ENCODE measurements around the gene OSBPL7.

Gene OSBPL7

GRCh38 chr17:47804461-47804860, 17.1 kb downstream of the OSBPL7 start:
- DNase-seq, result no peak

- DNase-seq, result no peak
These were observed 17.8 kb downstream of the OSBPL7 start for GRCh38 chr17:47803751-47804150.

GRCh38 chr17:47803201-47803600, 18.4 kb downstream of the OSBPL7 start:
- no peak for DNase-seq

GRCh38 chr17:47802341-47803022, 19.1 kb downstream of the OSBPL7 start:
- DNase-seq, result peak; percentile 47

- no peak for DNase-seq
These were observed 19.7 kb downstream of the OSBPL7 start for GRCh38 chr17:47801906-47802305.

- no peak for DNase-seq
These were observed 20.3 kb downstream of the OSBPL7 start for GRCh38 chr17:47801176-47801765.

GRCh38 chr17:47800686-47801085, 20.9 kb downstream of the OSBPL7 start:
- no peak for DNase-seq

GRCh38 chr17:47797797-47798196, 23.8 kb downstream of the OSBPL7 start:
- no peak for DNase-seq

- DNase-seq, result no peak
These were observed 28.6 kb downstream of the OSBPL7 start for GRCh38 chr17:47792979-47793378.

- no peak for DNase-seq
These were observed 29.1 kb downstream of the OSBPL7 start for GRCh38 chr17:47792457-47792856.

GRCh38 chr17:47791025-47791424, 30.6 kb downstream of the OSBPL7 start:
- DNase-seq, result no peak

GRCh38 chr17:47789611-47790561, 31.7 kb downstream of the OSBPL7 start:
- DNase-seq, result peak; percentile 75

GRCh38 chr17:47785538-47786123, 36.0 kb downstream of the OSBPL7 start:
- peak; percentile 13 for DNase-seq

GRCh38 chr17:47781397-47781796, 40.2 kb downstream of the OSBPL7 start:
- no peak for DNase-seq

GRCh38 chr17:47778184-47778635, 43.4 kb downstream of the OSBPL7 start:
- DNase-seq, result no peak

- peak; percentile 57 for DNase-seq
These were observed 45.0 kb downstream of the OSBPL7 start for GRCh38 chr17:47776330-47777197.

- peak; percentile 39 for DNase-seq
These were observed 46.5 kb downstream of the OSBPL7 start for GRCh38 chr17:47774987-47775580.

GRCh38 chr17:47774331-47774730, 47.3 kb downstream of the OSBPL7 start:
- no peak for DNase-seq

GRCh38 chr17:47773649-47774048, 47.9 kb downstream of the OSBPL7 start:
- peak; percentile 78 for DNase-seq

GRCh38 chr17:47763913-47764582, 57.5 kb downstream of the OSBPL7 start:
- no peak for DNase-seq

GRCh38 chr17:47762728-47763127, 58.9 kb downstream of the OSBPL7 start:
- DNase-seq, result no peak

Measured in suppressor macrophage treated with lipopolysaccharide for 4 hours (primary cell).